Endometrial microvascular endothelial cells (primary cell): ENCODE measurements around the gene OR5K3. TPM values are rescaled to one million over a fixed set of nuclear protein-coding genes. Genes with fewer than 3 reads are reported as not detected.

ENCODE experiments used
- in situ Hi-C: cut with HindIII; loops from 2 replicates; pipeline ENCODE4 v1.10.0; 2017; ENCODE audit warnings: low sequenced_read_pairs, low pct_unique_long_range_greater_than_20kb; ENCODE audit errors: inconsistent ontology term
- total RNA-seq: library from RNA; depleted of rRNA; stranded (reverse); fragments of >200 nt; gene quantifications from one replicate; pipeline ENCODE4 v1.2.3, GENCODE V29; 2015; ENCODE audit errors: inconsistent ontology term

OR5K3 gene
- total RNA-seq, 1 donor from 2014 or later, result not detected

DNA sequence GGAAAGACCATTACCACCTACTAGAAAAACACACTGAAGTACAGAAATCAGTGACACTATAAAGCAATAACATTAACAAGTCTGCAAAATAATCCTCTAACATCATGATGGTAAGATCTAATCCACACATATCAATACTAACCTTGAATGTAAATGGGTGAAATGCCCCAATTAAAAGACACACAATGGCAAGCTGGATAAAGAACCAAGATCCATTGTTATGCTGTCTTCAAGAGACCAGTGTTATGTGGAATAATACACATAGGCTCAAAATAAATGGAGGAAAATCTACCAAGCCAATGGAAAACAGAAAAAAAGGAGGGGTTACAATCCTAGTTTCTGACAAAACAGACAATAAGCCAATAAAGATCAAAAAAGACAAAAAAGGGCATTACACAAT, 13.5 kb downstream of the OR5K3 start:
- in situ Hi-C loops, result no loop called here

DNA sequence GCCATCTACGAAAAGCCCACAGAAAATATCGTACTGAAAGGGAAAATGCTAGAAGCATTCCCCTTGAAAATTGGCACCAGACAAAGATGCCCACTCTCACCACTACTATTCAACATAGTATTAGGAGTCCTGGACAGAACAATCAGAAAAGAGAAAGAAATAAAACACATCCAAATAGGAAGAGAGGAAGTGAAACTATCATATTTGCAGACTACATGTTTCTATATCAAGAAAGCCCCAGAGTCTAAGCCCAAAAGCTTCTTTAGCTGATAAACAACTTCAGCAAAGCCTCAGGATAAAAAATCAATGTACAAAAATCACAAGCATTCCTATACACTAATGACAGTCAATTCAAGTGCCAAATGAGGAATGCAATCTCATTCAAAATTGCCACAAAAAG, 15.6 kb downstream of the OR5K3 start:
- in situ Hi-C loops, result no loop called here

DNA sequence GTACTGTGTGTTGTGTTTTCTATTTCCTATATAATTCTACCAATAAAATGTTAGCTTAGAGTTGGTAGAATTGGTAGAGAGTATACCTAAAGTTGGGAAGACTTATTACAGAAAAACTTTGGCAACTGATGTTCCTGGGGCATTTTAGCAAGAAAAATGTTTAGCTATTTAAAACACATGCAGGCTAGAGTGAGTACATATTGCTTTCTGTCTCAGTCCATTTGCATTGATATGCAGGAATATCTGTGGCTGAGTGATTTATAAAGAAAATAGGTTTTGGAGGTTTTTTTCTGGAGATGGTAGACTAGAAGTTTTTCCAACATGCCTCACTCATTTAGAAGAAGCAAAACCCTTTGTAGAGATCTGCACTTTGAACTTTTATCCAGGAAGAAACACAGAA, 42.1 kb downstream of the OR5K3 start:
- in situ Hi-C loops, result no loop called here

DNA sequence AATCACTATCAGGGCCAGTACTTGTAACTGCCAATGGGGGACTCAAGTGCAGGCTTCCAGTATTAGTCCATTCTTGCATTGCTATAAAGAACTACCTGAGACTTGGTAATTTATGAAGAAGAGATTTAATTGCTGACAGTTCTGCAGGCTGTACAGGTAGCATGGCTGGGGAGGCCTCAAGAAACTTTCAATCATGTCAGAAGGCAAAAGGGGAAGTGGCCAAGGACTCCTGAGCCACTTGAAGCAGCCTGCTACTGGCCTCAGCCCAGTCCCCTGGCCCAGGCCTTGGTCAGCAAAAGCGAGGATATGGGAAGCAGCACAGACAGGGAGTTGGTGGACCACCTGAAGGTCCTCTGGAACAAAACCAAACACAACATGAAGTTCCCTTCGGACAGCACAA, 43.3 kb downstream of the OR5K3 start:
- in situ Hi-C loops, result no loop called here

DNA sequence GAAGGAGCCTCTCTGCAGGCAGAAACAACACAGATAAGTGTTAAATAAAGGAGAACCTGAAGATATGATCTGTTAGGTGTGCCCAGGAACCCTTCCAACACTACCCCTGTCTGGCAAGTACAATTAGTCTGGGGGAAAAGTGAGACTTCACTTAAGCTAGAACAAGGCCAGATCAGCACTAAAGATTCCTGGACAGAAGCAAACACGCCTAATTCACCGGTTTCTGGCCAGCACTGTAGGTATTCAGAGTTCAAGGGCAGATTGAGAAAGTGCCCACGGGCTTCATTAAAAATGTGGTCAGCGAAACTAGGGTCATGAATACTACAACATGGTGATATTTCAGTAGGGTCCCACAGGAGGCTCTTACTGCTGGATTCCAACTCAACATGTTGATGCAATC, 43.9 kb downstream of the OR5K3 start:
- in situ Hi-C loops, result no loop called here

DNA sequence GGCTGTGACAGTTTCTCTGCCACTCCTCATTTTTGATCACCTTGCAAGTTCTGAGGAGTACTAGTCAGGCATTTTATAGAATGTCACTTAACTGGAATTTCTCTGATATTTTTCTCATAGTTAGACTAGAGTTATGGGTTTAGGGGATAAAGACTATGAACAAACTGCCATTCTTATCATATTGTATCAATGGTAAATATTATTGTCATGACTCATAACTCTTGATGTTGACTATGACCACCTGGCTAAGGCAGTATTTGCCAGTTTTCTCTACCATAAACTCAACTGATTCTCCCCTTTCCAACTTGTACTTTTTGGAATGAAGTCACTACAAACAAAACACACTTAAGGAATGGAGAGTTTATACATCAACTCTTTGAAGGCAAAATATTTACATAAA, 49.8 kb downstream of the OR5K3 start:
- in situ Hi-C loops, result no loop called here

Other genes with a start within 250 kb of the OR5K3 start
- not detected for gene OR5H14, start 243.2 kb upstream of the OR5K3 start, total RNA-seq
- gene OR5H15, start 224.0 kb upstream of the OR5K3 start, total RNA-seq, result not detected
- not detected for gene OR5H6, start 126.4 kb upstream of the OR5K3 start, total RNA-seq
- gene OR5H2, start 108.2 kb upstream of the OR5K3 start, total RNA-seq, result not detected
- not detected for gene OR5K4, start 36.8 kb upstream of the OR5K3 start, total RNA-seq
- gene OR5K1, start 72.5 kb downstream of the OR5K3 start, total RNA-seq, result not detected
- not detected for gene OR5K2, start 107.0 kb downstream of the OR5K3 start, total RNA-seq
- gene CLDND1, start 132.2 kb downstream of the OR5K3 start, total RNA-seq, result 118 TPM
- gene GPR15, start 141.3 kb downstream of the OR5K3 start, total RNA-seq, result not detected
- gene CPOX, start 202.9 kb downstream of the OR5K3 start, total RNA-seq, result 24.0 TPM